ENCODE measurements around the gene MRAP. TPM values are rescaled to one million over a fixed set of nuclear protein-coding genes. Genes with fewer than 3 reads are reported as not detected.

The MRAP gene
- total and polyA plus RNA-seq, 9 donors = 0.58 to 67.5 (median 2.3) TPM; not detected in 1

DNA sequence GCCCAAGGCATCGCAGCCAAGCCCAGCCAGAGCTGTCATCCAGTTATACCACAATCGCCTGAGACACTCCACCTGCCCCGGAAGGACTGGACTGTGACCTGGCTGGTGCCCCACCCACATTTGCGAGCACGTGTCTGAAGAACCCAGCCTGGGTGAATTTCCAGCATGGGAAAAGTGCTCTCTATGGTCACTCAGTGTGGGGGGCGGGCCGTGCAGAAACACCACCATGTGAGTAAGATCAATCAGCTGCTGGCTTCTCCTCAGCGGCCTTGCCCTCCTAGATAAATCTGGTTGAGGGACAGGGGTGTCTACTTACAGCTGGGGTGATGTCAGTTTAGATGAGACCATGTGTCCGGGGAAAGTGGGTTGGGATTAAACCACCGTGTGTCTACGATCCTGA, 49.3 kb downstream of the MRAP start:
- WGBS, 3 donors = 80 to 82% (median 80%) methylated on average over 11 of the region's 11 CpGs
- DNase-seq = no peak
- no peaks in the 10 kb centered on the region for H3K4me1 ChIP-seq (ENCODE audit: insufficient read depth)
- H3K4me3 ChIP-seq = no peak overlapping the region
- H3K36me3 ChIP-seq = peaks cover 5% of the 10 kb centered on the region
- H3K27ac ChIP-seq = no peak overlapping the region
- no peaks in the 10 kb centered on the region for H3K9me3 ChIP-seq
- intact Hi-C loops (cut with DNase I) = no loop called here
- no peaks in the 10 kb centered on the region for H3K27me3 ChIP-seq
- no peak for TF ChIP-seq EP300 (IDR thresholded peaks at IDR 0.05)
- TF ChIP-seq POLR2A (IDR thresholded peaks at IDR 0.05) = no peak
- TF ChIP-seq, protein P1, sequence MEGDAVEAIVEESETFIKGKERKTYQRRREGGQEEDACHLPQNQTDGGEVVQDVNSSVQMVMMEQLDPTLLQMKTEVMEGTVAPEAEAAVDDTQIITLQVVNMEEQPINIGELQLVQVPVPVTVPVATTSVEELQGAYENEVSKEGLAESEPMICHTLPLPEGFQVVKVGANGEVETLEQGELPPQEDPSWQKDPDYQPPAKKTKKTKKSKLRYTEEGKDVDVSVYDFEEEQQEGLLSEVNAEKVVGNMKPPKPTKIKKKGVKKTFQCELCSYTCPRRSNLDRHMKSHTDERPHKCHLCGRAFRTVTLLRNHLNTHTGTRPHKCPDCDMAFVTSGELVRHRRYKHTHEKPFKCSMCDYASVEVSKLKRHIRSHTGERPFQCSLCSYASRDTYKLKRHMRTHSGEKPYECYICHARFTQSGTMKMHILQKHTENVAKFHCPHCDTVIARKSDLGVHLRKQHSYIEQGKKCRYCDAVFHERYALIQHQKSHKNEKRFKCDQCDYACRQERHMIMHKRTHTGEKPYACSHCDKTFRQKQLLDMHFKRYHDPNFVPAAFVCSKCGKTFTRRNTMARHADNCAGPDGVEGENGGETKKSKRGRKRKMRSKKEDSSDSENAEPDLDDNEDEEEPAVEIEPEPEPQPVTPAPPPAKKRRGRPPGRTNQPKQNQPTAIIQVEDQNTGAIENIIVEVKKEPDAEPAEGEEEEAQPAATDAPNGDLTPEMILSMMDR (IDR thresholded peaks at IDR 0.05) = no peak

DNA sequence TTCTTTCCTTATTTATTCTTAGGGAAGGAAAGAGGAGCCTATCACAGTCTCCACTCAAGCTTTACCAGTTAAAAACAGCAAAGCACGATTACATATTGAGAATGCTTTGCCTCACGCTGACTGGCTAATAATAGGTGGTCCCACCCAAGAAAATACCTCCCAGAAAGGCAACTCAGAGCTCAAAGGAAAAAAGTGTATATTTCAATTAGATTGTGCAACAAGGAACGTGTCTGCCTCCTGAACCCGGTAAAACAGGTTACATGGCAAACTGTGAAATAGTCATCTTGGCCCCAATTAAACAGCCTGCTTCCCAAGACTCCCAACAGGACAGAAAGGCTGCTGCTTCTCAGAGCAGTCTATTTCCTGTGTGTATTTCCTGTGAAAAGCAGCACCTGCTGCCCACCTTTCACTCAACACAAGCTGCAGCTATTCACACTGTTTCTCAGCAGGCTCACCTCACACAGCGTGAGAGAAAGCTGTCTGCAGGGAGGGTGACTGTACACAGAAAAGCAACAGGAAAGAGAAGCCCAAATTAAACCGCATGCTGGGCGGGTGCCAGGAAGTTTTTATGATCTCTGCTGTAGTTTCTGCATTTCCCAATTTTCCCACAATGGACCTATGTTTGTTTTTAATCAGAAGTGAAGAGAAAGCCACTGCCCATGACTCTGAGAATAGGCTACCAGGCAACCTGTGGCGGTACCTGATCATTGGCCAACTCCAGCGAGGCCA, 50.1 kb downstream of the MRAP start:
- no peaks in the 10 kb centered on the region for H3K9me3 ChIP-seq
- no peak overlapping the region for H3K4me3 ChIP-seq
- H3K27ac ChIP-seq = no peak overlapping the region

DNA sequence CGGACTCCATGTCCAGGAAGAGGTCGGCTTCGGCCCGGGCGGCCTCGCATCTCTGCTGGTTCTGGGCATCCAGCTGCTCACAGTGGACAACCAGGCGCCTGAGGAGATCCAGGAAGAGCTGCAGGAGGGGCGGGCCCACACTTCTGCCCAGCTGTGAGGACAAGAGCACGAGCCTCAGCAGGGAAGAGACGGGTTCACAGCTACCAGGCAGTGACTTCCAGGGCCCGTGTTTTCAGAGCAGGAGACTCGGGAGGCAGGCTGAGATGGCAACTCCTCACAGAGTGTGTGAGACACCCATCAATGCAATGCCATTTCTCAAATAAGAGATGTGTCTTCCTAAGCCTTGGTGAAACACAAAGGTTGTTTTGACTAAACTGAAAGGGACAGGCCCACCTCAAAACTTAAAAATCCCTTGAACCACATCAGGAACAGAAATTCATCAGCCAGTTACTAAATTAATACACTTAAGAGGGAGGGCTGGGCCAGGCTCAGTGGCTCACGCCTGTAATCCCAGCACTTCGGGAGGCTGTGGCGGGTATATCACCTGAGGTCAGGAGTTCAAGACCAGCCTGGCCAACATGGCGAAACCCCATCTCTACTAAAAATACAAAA, 50.8 kb downstream of the MRAP start:
- WGBS, 3 donors = 92 to 94% (median 94%) methylated on average over 16 of the region's 16 CpGs
- no peak for DNase-seq
- Histone ChIP-seq H3K27me3 (no peaks in the 10 kb centered on the region), H3K9me3 (no peaks in the 10 kb centered on the region), H3K4me3 (no peak overlapping the region), H3K4me1 (ENCODE audit: insufficient read depth) (no peaks in the 10 kb centered on the region), H3K27ac (no peak overlapping the region), H3K36me3 (peaks cover 5% of the 10 kb centered on the region)
- intact Hi-C loops (cut with DNase I) = no loop called here
- TF ChIP-seq EP300 (IDR thresholded peaks at IDR 0.05) = no peak
- no peak for TF ChIP-seq POLR2A (IDR thresholded peaks at IDR 0.05)
- TF ChIP-seq, protein P1 (IDR thresholded peaks at IDR 0.05) = no peak

More for the DNA sequence above, 50.1 kb downstream of the MRAP start:
- no peak for DNase-seq
- Histone ChIP-seq H3K36me3 (peaks cover 5% of the 10 kb centered on the region), H3K27me3 (no peaks in the 10 kb centered on the region), H3K4me1 (ENCODE audit: insufficient read depth) (no peaks in the 10 kb centered on the region)
- no peak for TF ChIP-seq EP300 (IDR thresholded peaks at IDR 0.05)
- TF ChIP-seq, protein P1 (IDR thresholded peaks at IDR 0.05) = no peak
- no peak for TF ChIP-seq POLR2A (IDR thresholded peaks at IDR 0.05)
- intact Hi-C loops (cut with DNase I) = no loop called here
- WGBS, 3 donors = 89 to 92% (median 91%) methylated on average over 9 of the region's 9 CpGs

DNA sequence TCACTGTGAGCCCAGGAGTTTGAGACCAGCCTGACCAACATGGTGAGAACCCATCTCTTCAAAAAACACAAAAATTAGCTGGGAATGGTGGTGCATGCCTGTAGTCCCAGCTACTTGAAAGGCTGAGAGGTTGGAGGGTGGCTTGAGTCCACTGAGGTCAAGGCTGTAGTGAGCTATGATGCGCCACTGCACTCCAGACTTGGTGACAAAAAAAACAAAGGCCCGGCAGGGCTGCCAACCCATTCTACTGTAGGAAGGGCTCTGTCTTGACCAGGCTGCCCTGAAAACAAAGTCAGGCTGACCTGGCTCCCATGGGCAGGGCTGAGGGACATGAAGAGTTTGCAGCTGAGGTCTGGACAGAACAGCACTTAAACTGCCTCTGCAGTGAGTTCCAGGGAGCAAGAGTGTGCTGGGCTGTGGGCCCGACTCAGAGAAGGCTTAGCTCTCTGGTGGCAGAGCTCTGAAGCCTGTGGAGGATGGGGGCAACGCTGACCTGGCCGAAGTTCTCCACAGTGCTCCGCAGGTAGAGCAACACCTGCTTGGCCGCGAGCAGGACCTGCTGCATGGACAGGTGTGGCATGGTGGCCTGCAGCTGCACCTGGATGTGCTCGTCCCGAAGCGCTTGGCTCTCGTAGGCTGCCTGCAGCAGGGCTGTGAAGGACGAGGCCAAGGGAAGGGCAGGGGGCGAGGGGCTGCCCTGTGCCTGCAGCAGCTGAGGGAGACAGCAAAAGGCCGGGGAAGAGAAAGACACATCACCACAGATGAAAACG, 51.7 kb downstream of the MRAP start:
- TF ChIP-seq, protein P1 (IDR thresholded peaks at IDR 0.05) = no peak
- TF ChIP-seq POLR2A (IDR thresholded peaks at IDR 0.05) (no peak), EP300 (IDR thresholded peaks at IDR 0.05) (no peak)
- Histone ChIP-seq H3K36me3 (peaks cover 2% of the 10 kb centered on the region), H3K4me1 (ENCODE audit: insufficient read depth) (no peaks in the 10 kb centered on the region), H3K4me3 (no peak overlapping the region), H3K27ac (no peak overlapping the region), H3K9me3 (no peaks in the 10 kb centered on the region), H3K27me3 (no peaks in the 10 kb centered on the region)
- DNase-seq = no peak
- intact Hi-C loops (cut with DNase I) = no loop called here
- WGBS, 3 donors = 86 to 95% (median 88%) methylated on average over 16 of the region's 16 CpGs
